SK-N-SH treated with all-trans-retinoic acid at 6 μM for 48 hours (cell line): ENCODE data around the gene GTF2E1.

Experiments
- ATAC-seq: fragments of 200-7000 bp; cut with Tn5 transposase; 3 replicates; pipeline ENCODE4 v1.9.1; 2020; ENCODE audit warnings: mild to moderate bottlenecking, moderate library complexity
- ARNTL ChIP-seq: fragments of 450-650 bp; formaldehyde crosslinking; IDR thresholded peaks from 2 replicates; pipeline ENCODE4 v1.5.0; 2020; ENCODE audit warnings: low read depth, mild to moderate bottlenecking, moderate library complexity, borderline replicate concordance
- BACH2 ChIP-seq: fragments of 250-450 bp; sonication (Bioruptor Pico); IDR thresholded peaks from 2 replicates; pipeline ENCODE4 v1.9.0; 2021; ENCODE audit warnings: mild to moderate bottlenecking, borderline replicate concordance
- CREB5 ChIP-seq: fragments of 250-450 bp; sonication (Bioruptor Pico); IDR thresholded peaks from 2 replicates; pipeline ENCODE4 v1.5.1; 2020; ENCODE audit warnings: low read depth, mild to moderate bottlenecking, moderate library complexity
- CSDC2 ChIP-seq: fragments of 250-450 bp; sonication (Bioruptor Pico); IDR thresholded peaks from 2 replicates; pipeline ENCODE4 v1.5.0; 2020; ENCODE audit warnings: mild to moderate bottlenecking, moderate library complexity
- ESRRG ChIP-seq: fragments of 250-450 bp; sonication (Bioruptor Pico); IDR thresholded peaks from 2 replicates; pipeline ENCODE4 v1.6.1; 2021; ENCODE audit warnings: mild to moderate bottlenecking
- ISL1 ChIP-seq: fragments of 250-450 bp; sonication (Bioruptor Pico); IDR thresholded peaks from 2 replicates; pipeline ENCODE4 v2.1.2; 2022; ENCODE audit warnings: mild to moderate bottlenecking, moderate library complexity
- OSR1 ChIP-seq: fragments of 250-450 bp; sonication (Bioruptor Pico); IDR thresholded peaks from 2 replicates; pipeline ENCODE4 v1.8.0; 2022; ENCODE audit warnings: moderate library complexity, mild to moderate bottlenecking, inconsistent platforms
- POU6F1 ChIP-seq: fragments of 250-450 bp; sonication (Bioruptor Pico); IDR thresholded peaks from 2 replicates; pipeline ENCODE4 v1.8.0; 2021; ENCODE audit warnings: low read depth, mild to moderate bottlenecking, moderate library complexity, borderline replicate concordance
- PPARA ChIP-seq: fragments of 250-450 bp; sonication (Bioruptor Pico); IDR thresholded peaks from 2 replicates; pipeline ENCODE4 v1.5.0; 2020; ENCODE audit warnings: mild to moderate bottlenecking, borderline replicate concordance
- TCF4 ChIP-seq: fragments of 250-450 bp; sonication (Bioruptor Pico); IDR thresholded peaks from 2 replicates; pipeline ENCODE4 v1.8.0; 2021; ENCODE audit warnings: mild to moderate bottlenecking, moderate library complexity, borderline replicate concordance
- TOX ChIP-seq: fragments of 250-450 bp; sonication (Bioruptor Pico); IDR thresholded peaks from 2 replicates; pipeline ENCODE4 v1.8.0; 2021; ENCODE audit warnings: mild to moderate bottlenecking, moderate library complexity, borderline replicate concordance
- ZC3H10 ChIP-seq: fragments of 250-450 bp; sonication (Bioruptor Pico); IDR thresholded peaks from 2 replicates; pipeline ENCODE4 v1.5.1; 2021; ENCODE audit warnings: mild to moderate bottlenecking, moderate library complexity
- ZFP30 ChIP-seq: fragments of 450-650 bp; formaldehyde crosslinking; IDR thresholded peaks from 2 replicates; pipeline ENCODE4 v1.5.0; 2022; ENCODE audit warnings: mild to moderate bottlenecking, moderate library complexity
- ZNF565 ChIP-seq: fragments of 450-650 bp; formaldehyde crosslinking; conservative IDR thresholded peaks from 2 replicates; pipeline ENCODE4 v1.5.0; 2020; ENCODE audit warnings: low read depth, mild to moderate bottlenecking, moderate library complexity
- ZNF70 ChIP-seq: fragments of 450-650 bp; formaldehyde crosslinking; IDR thresholded peaks from 2 replicates; pipeline ENCODE4 v1.5.0; 2020; ENCODE audit warnings: mild to moderate bottlenecking, moderate library complexity
- TF ChIP-seq, protein P1 (sequence below): fragments of 250-450 bp; sonication (Bioruptor Pico); IDR thresholded peaks from 2 replicates; pipeline ENCODE4 v1.8.0; 2020; ENCODE audit warnings: mild to moderate bottlenecking, moderate library complexity, borderline replicate concordance
- TF ChIP-seq, protein P2 (sequence below): fragments of 250-450 bp; sonication (Bioruptor Pico); IDR thresholded peaks from 2 replicates; pipeline ENCODE4 v1.5.0; 2020; ENCODE audit warnings: mild to moderate bottlenecking, moderate library complexity
- TF ChIP-seq, protein P3 (sequence below): fragments of 250-450 bp; sonication (Bioruptor Pico); IDR thresholded peaks from 2 replicates; pipeline ENCODE4 v1.5.1; 2021; ENCODE audit warnings: mild to moderate bottlenecking, moderate library complexity

GTF2E1 gene

DNA sequence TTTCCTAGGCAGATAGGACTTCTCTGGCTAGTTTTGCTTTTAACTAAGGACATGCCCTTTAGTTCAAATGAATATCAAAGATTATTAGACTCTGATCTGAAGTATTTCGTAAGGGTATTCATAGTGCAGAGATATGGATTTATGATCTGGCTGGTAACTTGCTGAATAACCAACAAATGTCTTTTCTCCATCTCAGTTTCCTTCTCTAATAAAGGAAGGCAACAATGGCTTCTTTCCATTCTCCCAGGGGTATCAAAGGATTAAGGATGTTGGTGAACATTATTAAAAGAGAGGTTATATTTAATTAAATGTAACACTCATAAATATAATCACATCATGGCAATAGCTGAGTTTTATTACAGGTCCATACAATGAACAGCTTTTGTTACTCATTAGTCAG, 86.3 kb downstream of the GTF2E1 start:
- TF ChIP-seq, protein P1, sequence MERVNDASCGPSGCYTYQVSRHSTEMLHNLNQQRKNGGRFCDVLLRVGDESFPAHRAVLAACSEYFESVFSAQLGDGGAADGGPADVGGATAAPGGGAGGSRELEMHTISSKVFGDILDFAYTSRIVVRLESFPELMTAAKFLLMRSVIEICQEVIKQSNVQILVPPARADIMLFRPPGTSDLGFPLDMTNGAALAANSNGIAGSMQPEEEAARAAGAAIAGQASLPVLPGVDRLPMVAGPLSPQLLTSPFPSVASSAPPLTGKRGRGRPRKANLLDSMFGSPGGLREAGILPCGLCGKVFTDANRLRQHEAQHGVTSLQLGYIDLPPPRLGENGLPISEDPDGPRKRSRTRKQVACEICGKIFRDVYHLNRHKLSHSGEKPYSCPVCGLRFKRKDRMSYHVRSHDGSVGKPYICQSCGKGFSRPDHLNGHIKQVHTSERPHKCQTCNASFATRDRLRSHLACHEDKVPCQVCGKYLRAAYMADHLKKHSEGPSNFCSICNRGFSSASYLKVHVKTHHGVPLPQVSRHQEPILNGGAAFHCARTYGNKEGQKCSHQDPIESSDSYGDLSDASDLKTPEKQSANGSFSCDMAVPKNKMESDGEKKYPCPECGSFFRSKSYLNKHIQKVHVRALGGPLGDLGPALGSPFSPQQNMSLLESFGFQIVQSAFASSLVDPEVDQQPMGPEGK (CRISPR knock-in tag) = no peak
- TF ChIP-seq ARNTL (CRISPR knock-in tag) = no peak
- TF ChIP-seq BACH2 = no peak
- TF ChIP-seq ESRRG (CRISPR knock-in tag) = no peak
- TF ChIP-seq ISL1 (CRISPR knock-in tag) = no peak
- no peak for TF ChIP-seq TCF4 (CRISPR knock-in tag)
- no peak for TF ChIP-seq ZFP30 (CRISPR knock-in tag)
- TF ChIP-seq OSR1 (CRISPR knock-in tag) = no peak
- TF ChIP-seq, protein P2, sequence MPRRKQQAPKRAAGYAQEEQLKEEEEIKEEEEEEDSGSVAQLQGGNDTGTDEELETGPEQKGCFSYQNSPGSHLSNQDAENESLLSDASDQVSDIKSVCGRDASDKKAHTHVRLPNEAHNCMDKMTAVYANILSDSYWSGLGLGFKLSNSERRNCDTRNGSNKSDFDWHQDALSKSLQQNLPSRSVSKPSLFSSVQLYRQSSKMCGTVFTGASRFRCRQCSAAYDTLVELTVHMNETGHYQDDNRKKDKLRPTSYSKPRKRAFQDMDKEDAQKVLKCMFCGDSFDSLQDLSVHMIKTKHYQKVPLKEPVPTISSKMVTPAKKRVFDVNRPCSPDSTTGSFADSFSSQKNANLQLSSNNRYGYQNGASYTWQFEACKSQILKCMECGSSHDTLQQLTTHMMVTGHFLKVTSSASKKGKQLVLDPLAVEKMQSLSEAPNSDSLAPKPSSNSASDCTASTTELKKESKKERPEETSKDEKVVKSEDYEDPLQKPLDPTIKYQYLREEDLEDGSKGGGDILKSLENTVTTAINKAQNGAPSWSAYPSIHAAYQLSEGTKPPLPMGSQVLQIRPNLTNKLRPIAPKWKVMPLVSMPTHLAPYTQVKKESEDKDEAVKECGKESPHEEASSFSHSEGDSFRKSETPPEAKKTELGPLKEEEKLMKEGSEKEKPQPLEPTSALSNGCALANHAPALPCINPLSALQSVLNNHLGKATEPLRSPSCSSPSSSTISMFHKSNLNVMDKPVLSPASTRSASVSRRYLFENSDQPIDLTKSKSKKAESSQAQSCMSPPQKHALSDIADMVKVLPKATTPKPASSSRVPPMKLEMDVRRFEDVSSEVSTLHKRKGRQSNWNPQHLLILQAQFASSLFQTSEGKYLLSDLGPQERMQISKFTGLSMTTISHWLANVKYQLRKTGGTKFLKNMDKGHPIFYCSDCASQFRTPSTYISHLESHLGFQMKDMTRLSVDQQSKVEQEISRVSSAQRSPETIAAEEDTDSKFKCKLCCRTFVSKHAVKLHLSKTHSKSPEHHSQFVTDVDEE (CRISPR knock-in tag) = no peak
- TF ChIP-seq ZNF565 (CRISPR knock-in tag) = no peak
- no peak for TF ChIP-seq TOX (CRISPR knock-in tag)
- no peak for TF ChIP-seq PPARA
- TF ChIP-seq, protein P3, sequence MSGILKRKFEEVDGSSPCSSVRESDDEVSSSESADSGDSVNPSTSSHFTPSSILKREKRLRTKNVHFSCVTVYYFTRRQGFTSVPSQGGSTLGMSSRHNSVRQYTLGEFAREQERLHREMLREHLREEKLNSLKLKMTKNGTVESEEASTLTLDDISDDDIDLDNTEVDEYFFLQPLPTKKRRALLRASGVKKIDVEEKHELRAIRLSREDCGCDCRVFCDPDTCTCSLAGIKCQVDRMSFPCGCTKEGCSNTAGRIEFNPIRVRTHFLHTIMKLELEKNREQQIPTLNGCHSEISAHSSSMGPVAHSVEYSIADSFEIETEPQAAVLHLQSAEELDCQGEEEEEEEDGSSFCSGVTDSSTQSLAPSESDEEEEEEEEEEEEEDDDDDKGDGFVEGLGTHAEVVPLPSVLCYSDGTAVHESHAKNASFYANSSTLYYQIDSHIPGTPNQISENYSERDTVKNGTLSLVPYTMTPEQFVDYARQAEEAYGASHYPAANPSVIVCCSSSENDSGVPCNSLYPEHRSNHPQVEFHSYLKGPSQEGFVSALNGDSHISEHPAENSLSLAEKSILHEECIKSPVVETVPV (CRISPR knock-in tag) = no peak
- TF ChIP-seq CSDC2 (CRISPR knock-in tag) = no peak
- no peak for TF ChIP-seq CREB5
- ATAC-seq = no peak

GRCh38 chr3:120831066-120831465, 88.5 kb downstream of the GTF2E1 start:
- TF ChIP-seq TCF4 (CRISPR knock-in tag) (no peak), ESRRG (CRISPR knock-in tag) (no peak), ISL1 (CRISPR knock-in tag) (no peak), TOX (CRISPR knock-in tag) (no peak), OSR1 (CRISPR knock-in tag) (no peak), ZNF70 (CRISPR knock-in tag) (no peak), POU6F1 (CRISPR knock-in tag) (no peak), CREB5 (no peak), ZC3H10 (CRISPR knock-in tag) (no peak), CSDC2 (CRISPR knock-in tag) (no peak)
- TF ChIP-seq, protein P2 (CRISPR knock-in tag) = no peak
- TF ChIP-seq, protein P3 (CRISPR knock-in tag) = no peak
- no peak for ATAC-seq
